PFSK-1 (cell line): Measurements from ENCODE around the gene GPBAR1.

Experiments
- POLR2AphosphoS5 ChIP-seq: IDR thresholded peaks from 2 replicates; pipeline ENCODE4 v1.6.1; 2012; ENCODE audit warnings: low read depth, mild to moderate bottlenecking, control low read depth, low read length, moderate library complexity
- TF ChIP-seq, protein P1 (sequence below), 2 experiments: IDR thresholded peaks; 2 replicates each; pipeline versions ENCODE4 v1.6.1 to v1.8.0; 2011 to 2012; ENCODE audit warnings: low read depth in 2 of 2, low read length in 2 of 2, control low read depth in 1 of 2, inconsistent platforms in 1 of 2, mild to moderate bottlenecking in 1 of 2, moderate library complexity in 1 of 2; ENCODE audit not compliant: insufficient read depth in 1 of 2

GRCh38 chr2:218229851-218230250, 31.0 kb upstream of the GPBAR1 start:
- no peak for TF ChIP-seq POLR2AphosphoS5
- TF ChIP-seq, protein P1, sequence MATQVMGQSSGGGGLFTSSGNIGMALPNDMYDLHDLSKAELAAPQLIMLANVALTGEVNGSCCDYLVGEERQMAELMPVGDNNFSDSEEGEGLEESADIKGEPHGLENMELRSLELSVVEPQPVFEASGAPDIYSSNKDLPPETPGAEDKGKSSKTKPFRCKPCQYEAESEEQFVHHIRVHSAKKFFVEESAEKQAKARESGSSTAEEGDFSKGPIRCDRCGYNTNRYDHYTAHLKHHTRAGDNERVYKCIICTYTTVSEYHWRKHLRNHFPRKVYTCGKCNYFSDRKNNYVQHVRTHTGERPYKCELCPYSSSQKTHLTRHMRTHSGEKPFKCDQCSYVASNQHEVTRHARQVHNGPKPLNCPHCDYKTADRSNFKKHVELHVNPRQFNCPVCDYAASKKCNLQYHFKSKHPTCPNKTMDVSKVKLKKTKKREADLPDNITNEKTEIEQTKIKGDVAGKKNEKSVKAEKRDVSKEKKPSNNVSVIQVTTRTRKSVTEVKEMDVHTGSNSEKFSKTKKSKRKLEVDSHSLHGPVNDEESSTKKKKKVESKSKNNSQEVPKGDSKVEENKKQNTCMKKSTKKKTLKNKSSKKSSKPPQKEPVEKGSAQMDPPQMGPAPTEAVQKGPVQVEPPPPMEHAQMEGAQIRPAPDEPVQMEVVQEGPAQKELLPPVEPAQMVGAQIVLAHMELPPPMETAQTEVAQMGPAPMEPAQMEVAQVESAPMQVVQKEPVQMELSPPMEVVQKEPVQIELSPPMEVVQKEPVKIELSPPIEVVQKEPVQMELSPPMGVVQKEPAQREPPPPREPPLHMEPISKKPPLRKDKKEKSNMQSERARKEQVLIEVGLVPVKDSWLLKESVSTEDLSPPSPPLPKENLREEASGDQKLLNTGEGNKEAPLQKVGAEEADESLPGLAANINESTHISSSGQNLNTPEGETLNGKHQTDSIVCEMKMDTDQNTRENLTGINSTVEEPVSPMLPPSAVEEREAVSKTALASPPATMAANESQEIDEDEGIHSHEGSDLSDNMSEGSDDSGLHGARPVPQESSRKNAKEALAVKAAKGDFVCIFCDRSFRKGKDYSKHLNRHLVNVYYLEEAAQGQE (IDR thresholded peaks at IDR 0.05; ENCODE audit: insufficient read depth in 1 of 2, low read depth in 2 of 2, low read length in 2 of 2), result no peak
